ENCODE data around the gene CRYGN. TPM values are rescaled to one million over a fixed set of nuclear protein-coding genes. Genes with fewer than 3 reads are reported as not detected.

Gene CRYGN
- total and polyA plus RNA-seq, 2 experiments from 2014 or later, result 0.59 to 1.5 TPM

DNA sequence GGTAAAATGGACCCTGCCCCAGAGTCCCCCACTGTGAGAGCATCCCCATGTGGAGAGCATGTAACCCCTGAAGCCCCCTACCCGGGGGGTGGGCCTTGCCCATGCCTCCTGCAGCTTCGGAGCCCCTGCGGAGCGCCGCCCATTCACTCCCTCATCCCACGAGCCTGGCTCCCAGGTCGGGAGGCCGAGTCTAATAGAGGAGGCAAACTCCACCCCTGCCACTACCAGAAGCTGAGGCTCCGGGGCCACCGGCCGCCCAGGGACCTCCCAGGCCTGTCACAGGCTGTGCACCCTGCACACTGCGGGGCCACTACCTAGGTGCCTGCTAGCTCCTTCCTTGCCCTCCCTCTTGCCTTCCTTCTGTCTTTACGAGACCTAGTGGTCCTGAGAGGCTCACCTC lies 47.5 kb downstream of the CRYGN start:
- Histone ChIP-seq H3F3A (replicated peaks; ENCODE audit: low read depth) (no peaks in the 10 kb centered on the region), H3K4me1 (ENCODE audit: insufficient read depth) (no peaks in the 10 kb centered on the region), H3K27ac (ENCODE audit: low read depth) (no peak overlapping the region), H3K4me3 (no peak overlapping the region), H3K4me2 (no peak overlapping the region), H3K9me2 (ENCODE audit: insufficient read depth) (no peaks in the 10 kb centered on the region), H3K27me3 (ENCODE audit: insufficient read depth) (no peaks in the 10 kb centered on the region), H4K20me1 (replicated peaks; ENCODE audit: insufficient read depth) (no peaks in the 10 kb centered on the region), H3K36me3 (ENCODE audit: insufficient read depth) (no peaks in the 10 kb centered on the region), H3K79me2 (replicated peaks; ENCODE audit: insufficient read depth) (no peaks in the 10 kb centered on the region), H2AFZ (no peak overlapping the region)
- Mint-ChIP-seq H3K36me3 (ENCODE audit: low read depth) (no peaks in the 10 kb centered on the region; the same call in 2 of the 3 replicates), H3K9me3 (no peaks in the 10 kb centered on the region), H3K27me3 (ENCODE audit: insufficient read depth, low read depth, poor library complexity) (peaks cover 11% of the 10 kb centered on the region), H3K27ac (no peak overlapping the region), H3K4me3 (no peak overlapping the region), H3K4me1 (peaks cover 24% of the 10 kb centered on the region)
- DNase-seq (ENCODE audit: low spot score) (no peak), ATAC-seq (no peak)
- TF ChIP-seq, protein P1, sequence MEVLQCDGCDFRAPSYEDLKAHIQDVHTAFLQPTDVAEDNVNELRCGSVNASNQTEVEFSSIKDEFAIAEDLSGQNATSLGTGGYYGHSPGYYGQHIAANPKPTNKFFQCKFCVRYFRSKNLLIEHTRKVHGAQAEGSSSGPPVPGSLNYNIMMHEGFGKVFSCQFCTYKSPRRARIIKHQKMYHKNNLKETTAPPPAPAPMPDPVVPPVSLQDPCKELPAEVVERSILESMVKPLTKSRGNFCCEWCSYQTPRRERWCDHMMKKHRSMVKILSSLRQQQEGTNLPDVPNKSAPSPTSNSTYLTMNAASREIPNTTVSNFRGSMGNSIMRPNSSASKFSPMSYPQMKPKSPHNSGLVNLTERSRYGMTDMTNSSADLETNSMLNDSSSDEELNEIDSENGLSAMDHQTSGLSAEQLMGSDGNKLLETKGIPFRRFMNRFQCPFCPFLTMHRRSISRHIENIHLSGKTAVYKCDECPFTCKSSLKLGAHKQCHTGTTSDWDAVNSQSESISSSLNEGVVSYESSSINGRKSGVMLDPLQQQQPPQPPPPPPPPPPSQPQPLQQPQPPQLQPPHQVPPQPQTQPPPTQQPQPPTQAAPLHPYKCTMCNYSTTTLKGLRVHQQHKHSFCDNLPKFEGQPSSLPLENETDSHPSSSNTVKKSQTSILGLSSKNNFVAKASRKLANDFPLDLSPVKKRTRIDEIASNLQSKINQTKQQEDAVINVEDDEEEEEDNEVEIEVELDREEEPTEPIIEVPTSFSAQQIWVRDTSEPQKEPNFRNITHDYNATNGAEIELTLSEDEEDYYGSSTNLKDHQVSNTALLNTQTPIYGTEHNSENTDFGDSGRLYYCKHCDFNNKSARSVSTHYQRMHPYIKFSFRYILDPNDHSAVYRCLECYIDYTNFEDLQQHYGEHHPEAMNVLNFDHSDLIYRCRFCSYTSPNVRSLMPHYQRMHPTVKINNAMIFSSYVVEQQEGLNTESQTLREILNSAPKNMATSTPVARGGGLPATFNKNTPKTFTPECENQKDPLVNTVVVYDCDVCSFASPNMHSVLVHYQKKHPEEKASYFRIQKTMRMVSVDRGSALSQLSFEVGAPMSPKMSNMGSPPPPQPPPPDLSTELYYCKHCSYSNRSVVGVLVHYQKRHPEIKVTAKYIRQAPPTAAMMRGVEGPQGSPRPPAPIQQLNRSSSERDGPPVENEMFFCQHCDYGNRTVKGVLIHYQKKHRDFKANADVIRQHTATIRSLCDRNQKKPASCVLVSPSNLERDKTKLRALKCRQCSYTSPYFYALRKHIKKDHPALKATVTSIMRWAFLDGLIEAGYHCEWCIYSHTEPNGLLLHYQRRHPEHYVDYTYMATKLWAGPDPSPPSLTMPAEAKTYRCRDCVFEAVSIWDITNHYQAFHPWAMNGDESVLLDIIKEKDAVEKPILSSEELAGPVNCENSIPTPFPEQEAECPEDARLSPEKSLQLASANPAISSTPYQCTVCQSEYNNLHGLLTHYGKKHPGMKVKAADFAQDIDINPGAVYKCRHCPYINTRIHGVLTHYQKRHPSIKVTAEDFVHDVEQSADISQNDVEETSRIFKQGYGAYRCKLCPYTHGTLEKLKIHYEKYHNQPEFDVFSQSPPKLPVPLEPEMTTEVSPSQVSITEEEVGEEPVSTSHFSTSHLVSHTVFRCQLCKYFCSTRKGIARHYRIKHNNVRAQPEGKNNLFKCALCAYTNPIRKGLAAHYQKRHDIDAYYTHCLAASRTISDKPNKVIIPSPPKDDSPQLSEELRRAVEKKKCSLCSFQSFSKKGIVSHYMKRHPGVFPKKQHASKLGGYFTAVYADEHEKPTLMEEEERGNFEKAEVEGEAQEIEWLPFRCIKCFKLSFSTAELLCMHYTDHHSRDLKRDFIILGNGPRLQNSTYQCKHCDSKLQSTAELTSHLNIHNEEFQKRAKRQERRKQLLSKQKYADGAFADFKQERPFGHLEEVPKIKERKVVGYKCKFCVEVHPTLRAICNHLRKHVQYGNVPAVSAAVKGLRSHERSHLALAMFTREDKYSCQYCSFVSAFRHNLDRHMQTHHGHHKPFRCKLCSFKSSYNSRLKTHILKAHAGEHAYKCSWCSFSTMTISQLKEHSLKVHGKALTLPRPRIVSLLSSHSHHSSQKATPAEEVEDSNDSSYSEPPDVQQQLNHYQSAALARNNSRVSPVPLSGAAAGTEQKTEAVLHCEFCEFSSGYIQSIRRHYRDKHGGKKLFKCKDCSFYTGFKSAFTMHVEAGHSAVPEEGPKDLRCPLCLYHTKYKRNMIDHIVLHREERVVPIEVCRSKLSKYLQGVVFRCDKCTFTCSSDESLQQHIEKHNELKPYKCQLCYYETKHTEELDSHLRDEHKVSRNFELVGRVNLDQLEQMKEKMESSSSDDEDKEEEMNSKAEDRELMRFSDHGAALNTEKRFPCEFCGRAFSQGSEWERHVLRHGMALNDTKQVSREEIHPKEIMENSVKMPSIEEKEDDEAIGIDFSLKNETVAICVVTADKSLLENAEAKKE (CRISPR knock-in tag; IDR thresholded peaks at IDR 0.05), result no peak
- TF ChIP-seq STAT1 (IDR thresholded peaks at IDR 0.05; ENCODE audit: unreplicated experiment) (no peak), CREB1 (CRISPR knock-in tag; IDR thresholded peaks at IDR 0.05; ENCODE audit: low read depth) (no peak), POLR2AphosphoS5 (IDR thresholded peaks at IDR 0.05; ENCODE audit: low read depth) (no peak)
- TF ChIP-seq, protein P2, sequence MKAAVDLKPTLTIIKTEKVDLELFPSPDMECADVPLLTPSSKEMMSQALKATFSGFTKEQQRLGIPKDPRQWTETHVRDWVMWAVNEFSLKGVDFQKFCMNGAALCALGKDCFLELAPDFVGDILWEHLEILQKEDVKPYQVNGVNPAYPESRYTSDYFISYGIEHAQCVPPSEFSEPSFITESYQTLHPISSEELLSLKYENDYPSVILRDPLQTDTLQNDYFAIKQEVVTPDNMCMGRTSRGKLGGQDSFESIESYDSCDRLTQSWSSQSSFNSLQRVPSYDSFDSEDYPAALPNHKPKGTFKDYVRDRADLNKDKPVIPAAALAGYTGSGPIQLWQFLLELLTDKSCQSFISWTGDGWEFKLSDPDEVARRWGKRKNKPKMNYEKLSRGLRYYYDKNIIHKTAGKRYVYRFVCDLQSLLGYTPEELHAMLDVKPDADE (IDR thresholded peaks at IDR 0.05), result no peak

DNA sequence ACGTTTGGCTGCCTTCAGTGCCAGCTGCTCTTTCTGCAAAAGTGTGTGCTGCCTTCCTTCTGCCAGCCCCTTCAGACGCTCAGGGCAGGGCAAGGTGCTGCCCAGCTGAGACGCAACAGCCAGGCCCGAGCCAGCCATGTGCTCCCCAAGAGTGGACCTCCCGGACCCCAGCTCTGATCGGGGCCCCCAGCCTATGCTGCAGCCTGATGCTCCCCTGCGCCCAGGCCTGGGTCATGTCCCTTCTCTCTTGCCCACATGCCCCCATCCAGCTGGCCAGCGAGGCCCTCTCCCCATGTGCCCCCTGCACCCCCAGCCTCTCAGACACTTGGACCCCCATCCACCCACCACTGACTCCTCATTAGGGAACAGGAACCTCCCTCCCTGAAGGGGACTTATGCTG lies 47.9 kb downstream of the CRYGN start:
- Histone ChIP-seq H3F3A (replicated peaks; ENCODE audit: low read depth) (no peaks in the 10 kb centered on the region), H3K4me2 (no peak overlapping the region), H3K79me2 (replicated peaks; ENCODE audit: insufficient read depth) (no peaks in the 10 kb centered on the region), H4K20me1 (replicated peaks; ENCODE audit: insufficient read depth) (no peaks in the 10 kb centered on the region), H3K27me3 (ENCODE audit: insufficient read depth) (no peaks in the 10 kb centered on the region), H2AFZ (no peak overlapping the region), H3K9me2 (ENCODE audit: insufficient read depth) (no peaks in the 10 kb centered on the region), H3K4me1 (ENCODE audit: insufficient read depth) (no peaks in the 10 kb centered on the region), H3K4me3 (no peak overlapping the region), H3K36me3 (ENCODE audit: insufficient read depth) (no peaks in the 10 kb centered on the region), H3K27ac (ENCODE audit: low read depth) (no peak overlapping the region)
- H3K9me3 Mint-ChIP-seq, result no peaks in the 10 kb centered on the region
- peaks cover 11% of the 10 kb centered on the region for H3K27me3 Mint-ChIP-seq (ENCODE audit: insufficient read depth, low read depth, poor library complexity)
- H3K4me3 Mint-ChIP-seq, result no peak overlapping the region
- no peak for ATAC-seq
- no peak overlapping the region for H3K27ac Mint-ChIP-seq
- no peak for DNase-seq (ENCODE audit: low spot score)
- no peaks in the 10 kb centered on the region; the same call in 2 of the 3 replicates for H3K36me3 Mint-ChIP-seq (ENCODE audit: low read depth)
- H3K4me1 Mint-ChIP-seq, result peaks cover 24% of the 10 kb centered on the region
- TF ChIP-seq, protein P2 (IDR thresholded peaks at IDR 0.05), result no peak
- TF ChIP-seq, protein P3, sequence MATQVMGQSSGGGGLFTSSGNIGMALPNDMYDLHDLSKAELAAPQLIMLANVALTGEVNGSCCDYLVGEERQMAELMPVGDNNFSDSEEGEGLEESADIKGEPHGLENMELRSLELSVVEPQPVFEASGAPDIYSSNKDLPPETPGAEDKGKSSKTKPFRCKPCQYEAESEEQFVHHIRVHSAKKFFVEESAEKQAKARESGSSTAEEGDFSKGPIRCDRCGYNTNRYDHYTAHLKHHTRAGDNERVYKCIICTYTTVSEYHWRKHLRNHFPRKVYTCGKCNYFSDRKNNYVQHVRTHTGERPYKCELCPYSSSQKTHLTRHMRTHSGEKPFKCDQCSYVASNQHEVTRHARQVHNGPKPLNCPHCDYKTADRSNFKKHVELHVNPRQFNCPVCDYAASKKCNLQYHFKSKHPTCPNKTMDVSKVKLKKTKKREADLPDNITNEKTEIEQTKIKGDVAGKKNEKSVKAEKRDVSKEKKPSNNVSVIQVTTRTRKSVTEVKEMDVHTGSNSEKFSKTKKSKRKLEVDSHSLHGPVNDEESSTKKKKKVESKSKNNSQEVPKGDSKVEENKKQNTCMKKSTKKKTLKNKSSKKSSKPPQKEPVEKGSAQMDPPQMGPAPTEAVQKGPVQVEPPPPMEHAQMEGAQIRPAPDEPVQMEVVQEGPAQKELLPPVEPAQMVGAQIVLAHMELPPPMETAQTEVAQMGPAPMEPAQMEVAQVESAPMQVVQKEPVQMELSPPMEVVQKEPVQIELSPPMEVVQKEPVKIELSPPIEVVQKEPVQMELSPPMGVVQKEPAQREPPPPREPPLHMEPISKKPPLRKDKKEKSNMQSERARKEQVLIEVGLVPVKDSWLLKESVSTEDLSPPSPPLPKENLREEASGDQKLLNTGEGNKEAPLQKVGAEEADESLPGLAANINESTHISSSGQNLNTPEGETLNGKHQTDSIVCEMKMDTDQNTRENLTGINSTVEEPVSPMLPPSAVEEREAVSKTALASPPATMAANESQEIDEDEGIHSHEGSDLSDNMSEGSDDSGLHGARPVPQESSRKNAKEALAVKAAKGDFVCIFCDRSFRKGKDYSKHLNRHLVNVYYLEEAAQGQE (IDR thresholded peaks at IDR 0.05; ENCODE audit: unreplicated experiment), result no peak
- no peak for TF ChIP-seq JUNB (IDR thresholded peaks at IDR 0.05; ENCODE audit: unreplicated experiment)
- no peak for TF ChIP-seq CREB1 (CRISPR knock-in tag; IDR thresholded peaks at IDR 0.05; ENCODE audit: low read depth)
- no peak for TF ChIP-seq NANOG (IDR thresholded peaks at IDR 0.05; ENCODE audit: borderline replicate concordance)

Measured in GM23338 (cell line).